ENCODE results near the gene AADAC.
"Not testable (repeated sequence)": the region's sequence is repeated elsewhere in the genome, so short reads cannot be mapped to it uniquely, and the experiment has no call there.

AADAC gene

GRCh38 chr3:151813799-151814198 lies at the start of gene AADAC:
AADAC (plus strand) TSS chr3:151814116; CDS start chr3:151814163, 47 bp downstream.
- no peak for DNase-seq

DNA sequence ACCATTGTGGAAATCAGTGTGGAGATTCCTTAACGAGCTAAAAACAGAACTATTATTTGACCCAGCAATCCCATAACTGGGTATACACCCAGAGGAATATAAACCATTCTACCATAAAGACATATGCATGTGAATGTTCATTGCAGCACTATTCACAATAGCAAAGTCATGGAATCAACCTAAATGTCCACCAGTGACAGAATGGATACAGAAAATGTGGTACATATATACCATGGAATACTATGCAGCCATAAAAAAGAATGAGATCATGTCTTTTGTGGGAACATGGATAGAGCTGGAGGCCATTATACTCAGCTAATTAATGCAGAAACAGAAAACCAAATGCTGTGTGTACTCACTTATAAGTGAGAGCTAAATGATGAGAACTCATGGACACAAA lies 49.2 kb upstream of the AADAC start:
- DNase-seq: not testable (repeated sequence)

- no peak for DNase-seq
Observed at GRCh38 chr3:151765685-151766084, 48.2 kb upstream of the AADAC start.

DNA sequence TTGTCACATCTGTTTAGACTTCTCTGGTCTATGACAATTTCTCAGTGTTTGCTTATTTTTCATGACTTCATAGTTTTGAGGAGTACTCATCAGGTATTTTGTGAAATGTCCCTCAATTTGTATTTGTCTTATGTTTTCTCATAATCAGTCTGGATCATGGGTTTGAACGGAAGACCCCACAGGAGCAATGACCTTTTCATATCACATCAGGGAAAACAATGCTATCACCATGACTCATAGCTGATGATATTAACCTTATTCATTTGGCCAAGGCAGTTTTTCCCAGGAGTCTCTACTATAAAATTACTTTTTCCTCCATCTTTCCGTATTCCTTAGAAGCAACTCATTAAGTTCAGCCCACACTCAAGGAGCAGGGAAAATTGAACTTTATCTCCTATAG lies 47.5 kb upstream of the AADAC start:
- no peak for DNase-seq

GRCh38 chr3:151768393-151768930 lies 45.5 kb upstream of the AADAC start:
- no peak for DNase-seq

GRCh38 chr3:151769175-151769574 lies 44.7 kb upstream of the AADAC start:
- no peak for DNase-seq

- no peak for DNase-seq
Observed at GRCh38 chr3:151770956-151771355, 43.0 kb upstream of the AADAC start.

- DNase-seq: no peak
Observed at GRCh38 chr3:151772825-151773480, 41.0 kb upstream of the AADAC start.

DNA sequence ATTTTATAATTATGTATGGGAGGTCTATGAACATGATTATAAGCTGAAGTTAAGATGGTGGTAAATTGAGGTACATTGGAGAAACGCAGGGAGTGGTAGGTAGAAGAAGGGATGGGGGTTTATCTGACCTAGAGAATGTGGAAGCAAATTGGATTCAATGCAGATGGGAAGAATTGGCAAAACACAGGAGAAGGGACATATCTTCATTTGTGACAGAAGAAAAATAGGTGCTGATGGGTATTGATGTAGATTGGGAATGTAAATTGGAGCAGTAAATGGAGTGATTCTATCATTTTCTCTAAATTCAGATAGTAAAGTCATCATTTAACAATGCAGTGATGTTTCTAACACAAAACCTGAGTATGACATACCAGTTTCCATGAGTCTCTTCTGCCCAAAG lies 39.7 kb upstream of the AADAC start:
- DNase-seq: no peak

- no peak for DNase-seq
Observed at GRCh38 chr3:151774910-151775309, 39.0 kb upstream of the AADAC start.

DNA sequence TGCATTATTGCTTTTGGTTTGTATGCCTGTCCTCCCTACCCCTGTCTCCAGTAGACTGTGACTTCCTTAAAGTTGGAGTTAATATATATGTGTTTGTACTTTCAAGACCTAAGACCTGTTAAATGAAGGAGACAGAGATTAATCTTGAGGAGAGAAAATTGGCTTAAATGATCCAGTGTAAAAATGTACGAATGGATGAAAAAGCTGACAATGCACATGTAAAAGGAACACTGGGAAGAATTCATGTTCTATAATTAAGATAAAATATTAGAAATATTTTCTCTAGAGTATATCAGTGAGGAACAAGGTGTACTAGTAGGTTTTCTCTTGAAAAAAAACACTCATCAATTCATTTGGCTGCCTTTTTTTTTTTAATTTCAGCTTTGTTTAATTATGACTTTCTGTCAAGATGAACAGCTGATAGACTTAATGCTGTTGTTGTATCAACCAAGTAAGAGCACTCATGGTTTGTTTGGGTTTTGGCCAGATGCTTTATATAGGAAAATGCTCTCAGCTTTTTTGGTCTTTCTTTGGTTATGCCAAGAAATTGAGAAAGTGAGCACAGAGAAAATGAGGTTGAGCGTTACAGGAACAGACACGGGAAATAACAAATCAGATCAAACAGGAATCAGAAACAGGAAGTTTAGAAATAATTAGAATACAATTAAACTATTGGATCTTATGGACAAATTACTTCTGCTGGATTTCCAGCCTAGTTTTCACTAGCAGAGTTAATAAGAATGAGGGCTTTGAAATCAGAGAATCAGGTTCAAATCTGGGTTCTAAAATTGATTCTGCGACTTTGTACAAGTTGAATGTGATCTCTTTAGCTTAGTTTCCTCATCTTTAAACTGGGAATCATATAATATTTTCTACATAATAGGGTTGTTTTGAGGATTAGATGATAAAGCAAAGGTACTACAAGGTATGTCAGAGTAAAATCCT lies 38.3 kb upstream of the AADAC start:
- no peak for DNase-seq

DNA sequence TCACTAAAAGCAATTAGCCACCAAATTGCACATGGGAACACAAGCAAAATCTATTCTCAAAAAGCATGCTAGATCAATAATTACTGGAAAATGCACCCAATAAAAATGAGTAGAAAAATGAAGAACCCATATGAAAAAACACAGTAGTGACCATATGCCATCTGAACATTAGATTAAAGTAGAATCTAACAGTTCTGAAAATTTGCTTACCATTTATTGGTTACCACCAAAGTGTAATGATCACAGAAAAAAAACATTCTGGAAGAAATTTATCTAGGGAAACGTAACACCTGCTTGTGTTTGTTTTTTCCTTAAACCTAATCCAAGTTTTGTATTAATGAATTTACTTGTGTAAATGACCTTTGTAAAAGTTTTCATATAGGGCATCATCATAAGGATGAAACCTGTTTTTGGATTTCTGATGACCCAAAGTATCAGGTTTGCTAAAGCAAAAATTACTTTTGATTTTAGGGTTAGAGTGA lies 37.6 kb upstream of the AADAC start:
- DNase-seq: no peak

DNA sequence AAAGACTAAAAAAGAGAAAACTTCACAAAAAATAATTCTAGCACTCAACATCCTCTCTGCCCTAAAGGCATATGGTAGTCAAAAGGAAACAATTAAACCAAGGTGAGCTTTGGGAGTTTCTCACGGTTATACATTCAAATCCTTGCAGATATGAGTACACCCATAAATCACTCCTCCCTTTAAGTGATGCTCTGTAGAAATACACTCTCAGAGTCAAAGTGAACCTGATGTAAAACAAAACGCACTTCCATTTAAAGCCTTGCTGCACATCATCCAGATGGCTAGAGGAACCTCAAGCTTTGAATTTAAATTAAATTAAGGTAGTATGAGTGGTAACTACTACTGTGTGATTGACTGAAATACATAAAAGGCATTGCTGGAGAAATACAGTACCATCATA lies 36.0 kb upstream of the AADAC start:
- no peak for DNase-seq

GRCh38 chr3:151787626-151788025 lies 26.3 kb upstream of the AADAC start:
- no peak for DNase-seq

- DNase-seq: no peak
Observed at GRCh38 chr3:151788401-151788800, 25.5 kb upstream of the AADAC start.

GRCh38 chr3:151789853-151790463 lies 24.0 kb upstream of the AADAC start:
- no peak for DNase-seq

DNA sequence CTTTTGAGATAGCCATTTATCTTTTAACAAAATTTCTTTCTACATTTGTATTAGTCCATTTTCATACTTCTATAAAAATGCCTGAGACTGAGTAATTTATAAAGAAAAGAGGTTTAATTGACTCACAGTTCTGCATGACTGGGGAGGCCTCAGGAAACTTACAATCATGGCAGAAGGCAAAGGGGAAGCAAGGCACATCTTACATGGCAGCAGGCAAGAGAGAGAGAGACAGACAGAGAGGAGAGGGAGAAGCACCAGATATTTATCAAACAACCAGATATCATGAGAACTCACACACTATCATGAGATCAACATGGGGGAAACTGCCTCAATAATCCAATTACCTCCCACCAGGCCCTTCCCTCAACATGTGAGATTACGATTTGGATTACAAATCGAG lies 23.2 kb upstream of the AADAC start:
- not testable (repeated sequence) for DNase-seq

DNA sequence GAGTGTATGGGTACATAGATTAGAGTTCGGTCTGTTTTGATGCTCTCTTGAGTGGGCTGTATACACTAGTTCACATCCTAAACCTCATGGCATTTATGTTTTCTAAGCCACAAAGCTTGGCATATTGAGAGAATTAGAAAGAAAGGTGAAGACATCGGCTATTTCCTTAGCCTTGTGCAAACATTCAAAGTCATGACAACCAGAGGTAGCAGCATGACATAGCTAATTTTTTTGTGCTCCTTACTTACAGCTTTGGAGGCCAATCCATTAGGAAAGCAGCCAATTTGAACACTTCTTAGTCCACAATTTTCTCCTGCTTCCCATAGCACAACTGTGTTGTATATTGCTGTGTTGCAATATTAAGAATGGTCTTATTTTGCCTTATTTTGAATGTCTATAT lies 21.5 kb upstream of the AADAC start:
- no peak for DNase-seq

DNA sequence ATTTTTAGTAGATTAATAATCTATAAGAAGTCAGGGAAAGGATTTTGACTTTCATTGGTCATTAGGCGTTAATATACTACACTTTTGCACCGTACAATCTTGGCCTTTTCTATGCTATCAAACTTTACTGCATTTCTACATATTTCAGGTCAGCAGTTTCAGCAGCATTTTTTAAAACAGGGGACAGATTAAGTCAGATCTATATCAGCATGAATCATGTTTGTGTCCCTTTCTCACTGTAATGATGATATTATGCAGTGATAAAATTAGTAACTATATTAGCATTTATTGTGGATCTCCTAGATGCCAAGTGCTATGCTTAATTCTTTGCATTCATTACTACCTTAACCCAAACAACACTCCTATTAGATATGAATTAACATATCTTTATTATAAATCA lies 20.3 kb upstream of the AADAC start:
- DNase-seq: no peak

- no peak for DNase-seq
Observed at GRCh38 chr3:151794080-151794479, 19.8 kb upstream of the AADAC start.

- no peak for DNase-seq
Observed at GRCh38 chr3:151795276-151795675, 18.6 kb upstream of the AADAC start.

GRCh38 chr3:151796105-151796680 lies 17.7 kb upstream of the AADAC start:
- no peak for DNase-seq

GRCh38 chr3:151798466-151798865 lies 15.4 kb upstream of the AADAC start:
- DNase-seq: no peak
